ENCODE data around the gene C7orf57. TPM values are rescaled to one million over a fixed set of nuclear protein-coding genes. Genes with fewer than 3 reads are reported as not detected.

Gene C7orf57
- total RNA-seq, 4 donors from 2014 or later, result not detected

GRCh38 chr7:48006866-48007265, 28.5 kb upstream of the C7orf57 start:
- DNase-seq (ENCODE audit: low spot score in 2 of 2), result no peak
- Histone ChIP-seq H3K27ac (no peak overlapping the region), H3K9me3 (no peaks in the 10 kb centered on the region), H3K36me3 (no peaks in the 10 kb centered on the region), H3K27me3 (no peaks in the 10 kb centered on the region), H3K4me3 (no peak overlapping the region), H3K4me1 (no peaks in the 10 kb centered on the region)
- WGBS, result 80% methylated on average over 6 of the region's 6 CpGs
- no peak for TF ChIP-seq POLR2A (IDR thresholded peaks at IDR 0.05)
- TF ChIP-seq POLR2AphosphoS5 (IDR thresholded peaks at IDR 0.05), result no peak
- no peak for TF ChIP-seq CTCF (IDR thresholded peaks at IDR 0.05)
- TF ChIP-seq EP300 (IDR thresholded peaks at IDR 0.05), result no peak

GRCh38 chr7:48009257-48009656, 26.1 kb upstream of the C7orf57 start:
- Histone ChIP-seq H3K27ac (no peak overlapping the region), H3K9me3 (no peaks in the 10 kb centered on the region), H3K36me3 (no peaks in the 10 kb centered on the region), H3K4me3 (no peak overlapping the region), H3K27me3 (no peaks in the 10 kb centered on the region), H3K4me1 (no peaks in the 10 kb centered on the region)
- no peak for DNase-seq (ENCODE audit: low spot score in 2 of 2)
- TF ChIP-seq EP300 (IDR thresholded peaks at IDR 0.05), result no peak
- TF ChIP-seq CTCF (IDR thresholded peaks at IDR 0.05), result no peak
- TF ChIP-seq POLR2AphosphoS5 (IDR thresholded peaks at IDR 0.05), result no peak
- TF ChIP-seq POLR2A (IDR thresholded peaks at IDR 0.05), result no peak
- WGBS, result 81% methylated on average over 4 of the region's 4 CpGs

GRCh38 chr7:48009954-48010353, 25.4 kb upstream of the C7orf57 start:
- 81% methylated on average over 4 of the region's 4 CpGs for WGBS
- no peaks in the 10 kb centered on the region for H3K27me3 ChIP-seq
- no peaks in the 10 kb centered on the region for H3K9me3 ChIP-seq

GRCh38 chr7:48011323-48011722, 24.0 kb upstream of the C7orf57 start:
- Histone ChIP-seq H3K4me1 (no peaks in the 10 kb centered on the region), H3K36me3 (no peaks in the 10 kb centered on the region), H3K4me3 (no peak overlapping the region), H3K27ac (no peak overlapping the region), H3K9me3 (no peaks in the 10 kb centered on the region), H3K27me3 (no peaks in the 10 kb centered on the region)
- no peak for DNase-seq (ENCODE audit: low spot score in 2 of 2)
- 52% methylated on average over 2 of the region's 2 CpGs for WGBS
- TF ChIP-seq POLR2A (IDR thresholded peaks at IDR 0.05), result no peak
- TF ChIP-seq CTCF (IDR thresholded peaks at IDR 0.05), result no peak
- no peak for TF ChIP-seq POLR2AphosphoS5 (IDR thresholded peaks at IDR 0.05)
- TF ChIP-seq EP300 (IDR thresholded peaks at IDR 0.05), result no peak

More at GRCh38 chr7:48009954-48010353, 25.4 kb upstream of the C7orf57 start:
- Histone ChIP-seq H3K36me3 (no peaks in the 10 kb centered on the region), H3K4me3 (no peak overlapping the region), H3K4me1 (no peaks in the 10 kb centered on the region), H3K27ac (no peak overlapping the region)
- no peak for DNase-seq (ENCODE audit: low spot score in 2 of 2)
- no peak for TF ChIP-seq EP300 (IDR thresholded peaks at IDR 0.05)
- TF ChIP-seq POLR2A (IDR thresholded peaks at IDR 0.05), result no peak
- TF ChIP-seq CTCF (IDR thresholded peaks at IDR 0.05), result no peak
- no peak for TF ChIP-seq POLR2AphosphoS5 (IDR thresholded peaks at IDR 0.05)

GRCh38 chr7:48011951-48012350, 23.4 kb upstream of the C7orf57 start:
- Histone ChIP-seq H3K36me3 (no peaks in the 10 kb centered on the region), H3K27me3 (no peaks in the 10 kb centered on the region), H3K27ac (no peak overlapping the region), H3K4me3 (no peak overlapping the region), H3K4me1 (no peaks in the 10 kb centered on the region), H3K9me3 (no peaks in the 10 kb centered on the region)
- no peak for DNase-seq (ENCODE audit: low spot score in 2 of 2)
- no peak for TF ChIP-seq CTCF (IDR thresholded peaks at IDR 0.05)
- TF ChIP-seq POLR2AphosphoS5 (IDR thresholded peaks at IDR 0.05), result no peak
- no peak for TF ChIP-seq EP300 (IDR thresholded peaks at IDR 0.05)
- TF ChIP-seq POLR2A (IDR thresholded peaks at IDR 0.05), result no peak
- 50% methylated on average over 3 of the region's 3 CpGs for WGBS

Measured in suprapubic skin (tissue), 4 donors.